AG09319 (cell line): ENCODE results near the gene FHAD1.

Source experiments
- DNase-seq: peaks from one replicate; pipeline ENCODE4 v3.0.0-alpha.2; 2010; ENCODE audit warnings: low read depth; ENCODE audit errors: extremely low read depth
- CTCF ChIP-seq: IDR thresholded peaks from 2 replicates; pipeline ENCODE4 v1.5.1; 2011; ENCODE audit warnings: low read depth, mild to moderate bottlenecking, inconsistent platforms, low read length, moderate library complexity

FHAD1 gene

GRCh38 chr1:15219280-15220023, 27.6 kb upstream of the FHAD1 start:
- DNase-seq, result no peak
- no peak for TF ChIP-seq CTCF

GRCh38 chr1:15220024-15220392, 27.0 kb upstream of the FHAD1 start:
- DNase-seq, result no peak
- no peak for TF ChIP-seq CTCF

- no peak for TF ChIP-seq CTCF
- no peak for DNase-seq
These were observed 26.1 kb upstream of the FHAD1 start for GRCh38 chr1:15220825-15221431.

GRCh38 chr1:15222653-15223303, 24.2 kb upstream of the FHAD1 start:
- TF ChIP-seq CTCF, result no peak
- DNase-seq, result no peak

- no peak for DNase-seq
- TF ChIP-seq CTCF, result no peak
These were observed 22.7 kb upstream of the FHAD1 start for GRCh38 chr1:15224259-15224869.

GRCh38 chr1:15224974-15225373, 22.0 kb upstream of the FHAD1 start:
- DNase-seq, result no peak
- no peak for TF ChIP-seq CTCF

GRCh38 chr1:15225461-15225860, 21.6 kb upstream of the FHAD1 start:
- DNase-seq, result no peak
- no peak for TF ChIP-seq CTCF
